ENCODE data around the gene PPP1R14B. TPM values are rescaled to one million over a fixed set of nuclear protein-coding genes. Genes with fewer than 3 reads are reported as not detected.

Gene PPP1R14B
- total RNA-seq, 1 donor from 2014 or later, result 85.7 TPM

DNA sequence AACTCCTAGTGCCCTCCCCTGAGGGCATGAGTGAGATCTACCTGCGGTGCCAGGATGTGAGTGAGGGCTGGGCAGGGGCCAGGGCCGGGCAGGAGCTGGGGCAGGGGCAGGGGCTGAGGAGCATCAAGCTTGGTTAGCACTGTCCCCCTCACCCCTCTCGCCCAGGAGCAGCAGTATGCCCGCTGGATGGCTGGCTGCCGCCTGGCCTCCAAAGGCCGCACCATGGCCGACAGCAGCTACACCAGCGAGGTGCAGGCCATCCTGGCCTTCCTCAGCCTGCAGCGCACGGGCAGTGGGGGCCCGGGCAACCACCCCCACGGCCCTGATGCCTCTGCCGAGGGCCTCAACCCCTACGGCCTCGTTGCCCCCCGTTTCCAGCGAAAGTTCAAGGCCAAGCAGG is 26.5 kb downstream of the PPP1R14B start:
- no peak overlapping the region for H3K4me3 ChIP-seq
- DNase-seq (ENCODE audit: low spot score in 2 of 2), result no peak
- intact Hi-C loops (cut with DNase I), result no loop called here
- H3K9me3 ChIP-seq, result no peaks in the 10 kb centered on the region
- TF ChIP-seq CTCF (IDR thresholded peaks at IDR 0.05), result no peak
- H3K4me1 ChIP-seq, result peaks cover 2 to 6% of the 10 kb centered on the region in 2 donors
- H3K36me3 ChIP-seq, result peaks cover 7 to 13% of the 10 kb centered on the region in 2 donors
- H3K27ac ChIP-seq, result no peak overlapping the region
- H3K27me3 ChIP-seq, result no peaks in the 10 kb centered on the region

GRCh38 chr11:64219755-64220154 is 27.0 kb downstream of the PPP1R14B start:
- Histone ChIP-seq H3K36me3 (peaks cover 7 to 13% of the 10 kb centered on the region in 2 donors), H3K27ac (no peak overlapping the region), H3K4me3 (no peak overlapping the region), H3K9me3 (no peaks in the 10 kb centered on the region), H3K4me1 (peaks cover 0 to under 1% of the 10 kb centered on the region in 2 donors), H3K27me3 (no peaks in the 10 kb centered on the region)
- no peak for DNase-seq (ENCODE audit: low spot score in 2 of 2)
- intact Hi-C loops (cut with DNase I), result no loop called here
- no peak for TF ChIP-seq CTCF (IDR thresholded peaks at IDR 0.05)

DNA sequence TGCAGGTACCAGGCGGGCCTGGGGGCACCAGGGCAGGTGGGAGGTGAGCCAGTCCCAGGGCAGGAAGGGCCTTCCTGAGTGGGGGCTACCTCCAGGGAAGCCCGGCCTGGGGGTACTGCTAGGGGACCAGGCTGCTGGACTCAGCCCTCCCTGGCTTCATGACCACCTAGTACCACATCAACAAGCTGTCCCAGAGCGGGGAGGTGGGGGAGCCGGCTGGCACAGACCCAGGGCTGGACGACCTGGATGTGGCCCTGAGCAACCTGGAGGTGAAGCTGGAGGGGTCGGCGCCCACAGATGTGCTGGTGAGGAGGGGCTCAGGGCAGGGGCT is 27.4 kb downstream of the PPP1R14B start:
- no peaks in the 10 kb centered on the region for H3K9me3 ChIP-seq
- H3K4me3 ChIP-seq, result no peak overlapping the region
- no peak for DNase-seq (ENCODE audit: low spot score in 2 of 2)
- TF ChIP-seq CTCF (IDR thresholded peaks at IDR 0.05), result no peak
- no peak overlapping the region for H3K27ac ChIP-seq
- no peaks in the 10 kb centered on the region for H3K27me3 ChIP-seq
- peaks cover 7 to 13% of the 10 kb centered on the region in 2 donors for H3K36me3 ChIP-seq
- intact Hi-C loops (cut with DNase I), result no loop called here
- H3K4me1 ChIP-seq, result no peaks in the 10 kb centered on the region

DNA sequence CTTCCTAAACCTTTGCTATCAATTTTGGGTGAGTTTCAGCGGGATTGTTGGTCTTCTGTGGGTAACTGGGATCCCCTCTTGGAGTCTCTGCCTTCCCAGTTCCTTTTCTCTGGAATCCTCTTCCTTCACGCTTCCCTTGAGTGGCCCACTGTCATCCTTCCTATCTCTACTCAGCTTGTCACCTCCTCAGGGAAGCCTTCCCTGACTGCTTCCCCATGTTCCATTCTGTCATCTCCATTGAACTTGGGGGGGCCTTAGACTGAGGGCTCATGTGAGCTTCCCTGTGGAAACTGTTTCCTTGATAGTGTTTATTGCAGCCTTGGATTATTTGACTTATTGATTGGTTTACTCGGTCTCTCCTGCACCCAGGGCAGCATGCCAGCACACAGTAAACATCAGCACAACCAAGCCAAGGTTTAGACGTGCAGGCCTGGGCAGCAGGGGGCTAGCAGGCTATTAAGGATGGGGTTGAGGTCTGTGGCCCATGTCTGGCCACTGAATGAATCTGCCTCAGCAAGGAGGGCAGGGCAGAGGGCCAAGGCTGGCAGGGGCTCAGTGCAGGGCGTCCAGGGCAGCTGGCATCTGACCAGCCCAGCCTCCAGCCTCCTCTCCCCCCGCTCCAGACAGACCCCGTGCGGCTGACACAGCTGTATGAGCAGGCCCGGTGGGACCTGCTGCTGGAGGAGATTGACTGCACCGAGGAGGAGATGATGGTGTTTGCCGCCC is 28.0 kb downstream of the PPP1R14B start:
- H3K27ac ChIP-seq, result no peak overlapping the region
- no peak overlapping the region for H3K4me3 ChIP-seq
- no peak for DNase-seq (ENCODE audit: low spot score in 2 of 2)
- no peaks in the 10 kb centered on the region for H3K27me3 ChIP-seq
- no peak for TF ChIP-seq CTCF (IDR thresholded peaks at IDR 0.05)
- peaks cover 7 to 13% of the 10 kb centered on the region in 2 donors for H3K36me3 ChIP-seq
- no peaks in the 10 kb centered on the region for H3K4me1 ChIP-seq
- intact Hi-C loops (cut with DNase I), result no loop called here
- no peaks in the 10 kb centered on the region for H3K9me3 ChIP-seq

- no peaks in the 10 kb centered on the region for H3K9me3 ChIP-seq
- no peak overlapping the region for H3K27ac ChIP-seq
- no peaks in the 10 kb centered on the region for H3K27me3 ChIP-seq
- H3K4me3 ChIP-seq, result no peak overlapping the region
- peaks cover 7 to 13% of the 10 kb centered on the region in 2 donors for H3K36me3 ChIP-seq
- no peaks in the 10 kb centered on the region for H3K4me1 ChIP-seq
- TF ChIP-seq CTCF (IDR thresholded peaks at IDR 0.05), result no peak
- intact Hi-C loops (cut with DNase I), result no loop called here
- no peak for DNase-seq (ENCODE audit: low spot score in 2 of 2)
Observed at GRCh38 chr11:64216879-64217278, 29.9 kb downstream of the PPP1R14B start.
